Esophagus squamous epithelium (tissue), 5 donors: Measurements from ENCODE around the gene CPLANE2. TPM values are rescaled to one million over a fixed set of nuclear protein-coding genes. Genes with fewer than 3 reads are reported as not detected.
A peak's percentile ranks its signal among the peaks of the same experiment; 100 is the strongest.

Source experiments
- DNase-seq: peaks from one replicate; lab custom pipeline; 2025; lab: John Stamatoyannopoulos, UW
- H3K27ac ChIP-seq, 4 donors: fragments of 200-600 bp; sonication (generic); one replicate each; pipeline ENCODE4 v1.5.1; 2016 to 2019; ENCODE audit warnings: mild to moderate bottlenecking in 1 of 4
- H3K27me3 ChIP-seq, 4 donors: fragments of 200-600 bp; sonication (generic); 1 replicate in 3 of 4; 2 replicates in 1 of 4; pipeline versions ENCODE4 v1.5.1 to v1.6.0; 2017 to 2021; ENCODE audit warnings: antibody characterized with exemption in 1 of 4
- H3K36me3 ChIP-seq, 3 donors: fragments of 200-600 bp; sonication (generic); one replicate each; pipeline ENCODE4 v1.5.1; 2016 to 2019
- H3K4me1 ChIP-seq, 3 donors: fragments of 200-600 bp; sonication (generic); one replicate each; pipeline ENCODE4 v1.5.1; 2017 to 2019
- H3K4me3 ChIP-seq, 4 donors: fragments of 200-600 bp; sonication (generic); 1 replicate in 3 of 4; 2 replicates in 1 of 4; pipeline ENCODE4 v1.5.1; 2016 to 2019; ENCODE audit warnings: mild to moderate bottlenecking in 2 of 4, moderate library complexity in 1 of 4
- H3K9me3 ChIP-seq, 3 donors: fragments of 200-600 bp; sonication (generic); one replicate each; pipeline ENCODE4 v1.5.1; 2016 to 2019
- POLR2A ChIP-seq, 4 donors: fragments of 450-650 bp; IDR thresholded peaks; one replicate each; pipeline ENCODE4 v1.6.1; 2017; ENCODE audit warnings: antibody characterized with exemption in 4 of 4, mild to moderate bottlenecking in 4 of 4, moderate library complexity in 3 of 4
- WGBS, 2 donors: methylation state at CpG; one replicate each; pipeline ENCODE4 v1.1.5; 2018; 5-methylcytosine and 5-hydroxymethylcytosine counted together
- intact Hi-C: fragments of 100-400 bp; cut with DNase I; formaldehyde crosslinking; loops from one replicate; pipeline ENCODE4 v1.15.0; 2022
- total RNA-seq, 4 donors: library from RNA; depleted of rRNA; stranded (reverse); fragments of >200 nt; gene quantifications; one replicate each; pipeline ENCODE4 v1.1.0, GENCODE V29; 2016
- TF ChIP-seq, protein P1 (sequence below), 6 experiments: fragments of 450-650 bp in 4 of 6; fragments of 200-600 bp in 2 of 6; sonication (generic) in 2 of 6; IDR thresholded peaks; one replicate each; pipeline ENCODE4 v1.5.1; 2016 to 2019; ENCODE audit warnings: antibody characterized with exemption in 6 of 6, mild to moderate bottlenecking in 4 of 6, moderate library complexity in 4 of 6
- donor health status: DM: yes; HTN: yes; CAD: no.

The CPLANE2 gene, protein sequence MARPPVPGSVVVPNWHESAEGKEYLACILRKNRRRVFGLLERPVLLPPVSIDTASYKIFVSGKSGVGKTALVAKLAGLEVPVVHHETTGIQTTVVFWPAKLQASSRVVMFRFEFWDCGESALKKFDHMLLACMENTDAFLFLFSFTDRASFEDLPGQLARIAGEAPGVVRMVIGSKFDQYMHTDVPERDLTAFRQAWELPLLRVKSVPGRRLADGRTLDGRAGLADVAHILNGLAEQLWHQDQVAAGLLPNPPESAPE
- 1 to 10 TPM; 3.6 to 5.6 (median 3.9) TPM for total RNA-seq

DNA sequence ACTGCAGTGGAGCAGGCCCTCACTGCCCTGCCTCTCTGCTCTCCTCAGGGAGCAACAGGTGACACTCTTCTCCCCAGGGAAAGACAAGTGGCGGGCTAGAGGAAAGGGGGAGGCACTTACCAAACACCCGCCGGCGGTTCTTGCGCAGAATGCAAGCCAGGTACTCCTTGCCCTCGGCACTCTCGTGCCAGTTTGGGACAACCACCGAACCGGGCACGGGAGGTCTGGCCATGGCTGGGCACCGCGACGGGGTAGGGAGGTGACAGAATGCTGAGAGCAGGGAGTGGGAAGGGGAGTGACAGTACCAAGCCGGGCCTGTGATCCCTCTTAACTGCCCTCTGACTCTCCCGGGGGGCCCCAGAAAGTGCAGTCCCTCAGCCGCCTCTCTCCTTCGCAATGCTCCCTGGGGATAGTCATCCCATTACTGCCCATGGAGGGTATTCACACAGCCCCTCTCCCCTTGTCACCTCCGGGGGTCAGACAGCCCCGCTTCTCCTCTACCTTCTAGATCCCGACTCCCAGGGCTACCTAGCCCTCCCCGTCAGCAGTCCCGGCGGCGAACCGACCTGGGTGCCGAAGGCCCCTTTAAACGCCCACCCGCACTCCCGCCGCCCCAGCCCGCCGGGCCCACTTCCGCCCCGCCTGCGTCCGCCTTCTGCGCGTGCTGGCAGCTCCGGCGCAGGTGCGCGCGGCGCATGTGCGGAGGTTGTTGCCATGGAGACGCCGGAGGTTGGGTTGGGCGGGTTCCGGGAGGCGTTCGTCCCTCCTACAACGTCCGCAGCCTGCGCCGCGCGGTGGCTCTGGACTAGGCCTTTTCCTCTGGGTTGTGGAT is at the start of gene CPLANE2:
CPLANE2 (minus strand) TSS at position 673 of the 832 bp plus-strand sequence; CDS start at position 232, 441 bp downstream.
- intact Hi-C loops: no loop called here
- H3K9me3 ChIP-seq: no peaks in the 10 kb centered on the region
- DNase-seq: peak; percentile 73
- TF ChIP-seq POLR2A (IDR thresholded peaks at IDR 0.05): peak in 3 of 4 donors; percentile 65 to 81 (median 72)
- TF ChIP-seq, protein P1, sequence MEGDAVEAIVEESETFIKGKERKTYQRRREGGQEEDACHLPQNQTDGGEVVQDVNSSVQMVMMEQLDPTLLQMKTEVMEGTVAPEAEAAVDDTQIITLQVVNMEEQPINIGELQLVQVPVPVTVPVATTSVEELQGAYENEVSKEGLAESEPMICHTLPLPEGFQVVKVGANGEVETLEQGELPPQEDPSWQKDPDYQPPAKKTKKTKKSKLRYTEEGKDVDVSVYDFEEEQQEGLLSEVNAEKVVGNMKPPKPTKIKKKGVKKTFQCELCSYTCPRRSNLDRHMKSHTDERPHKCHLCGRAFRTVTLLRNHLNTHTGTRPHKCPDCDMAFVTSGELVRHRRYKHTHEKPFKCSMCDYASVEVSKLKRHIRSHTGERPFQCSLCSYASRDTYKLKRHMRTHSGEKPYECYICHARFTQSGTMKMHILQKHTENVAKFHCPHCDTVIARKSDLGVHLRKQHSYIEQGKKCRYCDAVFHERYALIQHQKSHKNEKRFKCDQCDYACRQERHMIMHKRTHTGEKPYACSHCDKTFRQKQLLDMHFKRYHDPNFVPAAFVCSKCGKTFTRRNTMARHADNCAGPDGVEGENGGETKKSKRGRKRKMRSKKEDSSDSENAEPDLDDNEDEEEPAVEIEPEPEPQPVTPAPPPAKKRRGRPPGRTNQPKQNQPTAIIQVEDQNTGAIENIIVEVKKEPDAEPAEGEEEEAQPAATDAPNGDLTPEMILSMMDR (IDR thresholded peaks at IDR 0.05): peak in 1 of 6 experiments; percentile 28
- peaks cover 0 to 20% (median 0%) of the 10 kb centered on the region in 3 donors for H3K36me3 ChIP-seq
- peak within 1 kb of the TSS; percentile 92 to 98 (median 96) for H3K27ac ChIP-seq
- peak within 1 kb of the TSS; percentile 52 to 78 (median 71) for H3K4me3 ChIP-seq
- H3K4me1 ChIP-seq: peaks cover 20 to 62% (median 23%) of the 10 kb centered on the region in 3 donors
- H3K27me3 ChIP-seq: no peaks in the 10 kb centered on the region
- WGBS, 2 donors: 1 to 6% methylated on average over 19 to 43 of the region's 57 CpGs

DNA sequence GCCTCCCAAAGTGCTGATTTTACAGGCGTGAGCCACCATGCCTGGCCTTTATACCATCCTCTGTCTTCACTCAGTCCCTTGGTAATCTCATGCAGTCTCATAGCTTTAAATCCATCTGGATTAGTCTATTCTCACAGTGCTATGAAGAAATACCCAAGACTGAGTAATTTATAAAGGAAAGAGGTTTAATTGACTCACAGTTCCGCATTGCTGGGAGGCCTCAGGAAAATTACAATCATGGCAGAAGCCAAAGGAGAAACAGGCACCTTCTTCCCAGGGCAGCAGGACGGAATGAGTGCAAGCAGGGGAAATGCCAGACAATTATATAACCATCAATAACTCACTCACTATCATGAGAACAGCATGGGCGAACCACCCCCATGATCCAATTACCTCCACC is 49.1 kb upstream of the CPLANE2 start:
- Histone ChIP-seq H3K4me1 (peaks cover 0 to 36% (median 0%) of the 10 kb centered on the region in 3 donors), H3K27me3 (no peaks in the 10 kb centered on the region), H3K4me3 (no peak overlapping the region), H3K9me3 (no peaks in the 10 kb centered on the region), H3K27ac (peak overlapping the region; percentile 25 to 73 (median 50)), H3K36me3 (peaks cover 0 to 80% (median 4%) of the 10 kb centered on the region in 3 donors)
- DNase-seq: no peak
- TF ChIP-seq, protein P1 (IDR thresholded peaks at IDR 0.05): no peak
- TF ChIP-seq POLR2A (IDR thresholded peaks at IDR 0.05): no peak
- intact Hi-C loops: no loop called here
- 69 to 72% methylated on average over 4 of the region's 4 CpGs for WGBS, 2 donors

DNA sequence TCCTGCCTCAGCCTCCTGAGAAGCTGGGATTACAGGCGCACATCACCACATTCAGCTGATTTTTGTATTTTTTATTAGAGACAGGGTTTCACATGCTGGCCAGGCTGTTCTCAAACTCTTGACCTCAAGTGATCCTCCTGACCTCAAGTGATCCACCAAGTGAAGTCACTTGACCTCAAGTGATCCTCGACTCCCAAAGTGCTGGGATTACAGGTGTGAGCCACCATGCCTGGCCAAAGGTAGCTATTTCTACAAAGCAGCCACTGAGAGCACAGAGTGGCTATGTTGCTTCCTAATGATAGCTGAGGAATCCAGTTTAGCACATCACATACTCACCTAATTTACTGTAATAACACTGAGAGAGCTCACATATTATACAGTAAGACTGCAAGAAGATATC is 44.8 kb upstream of the CPLANE2 start:
- intact Hi-C loops: no loop called here
- Histone ChIP-seq H3K9me3 (no peaks in the 10 kb centered on the region), H3K4me1 (peaks cover 0 to 36% (median 4%) of the 10 kb centered on the region in 3 donors), H3K27me3 (no peaks in the 10 kb centered on the region), H3K4me3 (no peak overlapping the region), H3K27ac (no peak overlapping the region), H3K36me3 (peaks cover 0 to 55% (median 0%) of the 10 kb centered on the region in 3 donors)
- WGBS, 2 donors: 92 to 100% methylated on average over 2 of the region's 2 CpGs
- no peak for TF ChIP-seq POLR2A (IDR thresholded peaks at IDR 0.05)
- TF ChIP-seq, protein P1 (IDR thresholded peaks at IDR 0.05): no peak
- DNase-seq: no peak

DNA sequence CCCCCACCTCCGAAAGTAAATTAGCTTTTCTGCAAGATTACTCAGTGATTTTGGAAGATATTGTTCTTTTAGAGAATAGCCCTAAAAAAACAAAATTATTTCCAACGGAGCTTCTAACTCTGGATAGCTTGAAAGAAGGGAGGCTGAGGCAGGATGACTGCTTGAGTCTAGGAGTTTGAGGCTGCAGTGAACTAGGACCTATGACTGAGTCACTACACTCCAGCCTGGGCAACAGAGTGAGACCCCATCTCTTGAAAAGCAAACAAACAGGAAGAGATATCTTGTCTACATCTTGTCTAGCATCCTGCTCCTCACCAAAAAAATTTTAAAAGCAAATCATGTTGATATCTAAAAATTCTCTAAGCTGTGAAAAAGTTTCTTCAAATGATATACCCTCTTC is 42.2 kb upstream of the CPLANE2 start:
- H3K27me3 ChIP-seq: no peaks in the 10 kb centered on the region
- intact Hi-C loops: no loop called here
- no peak for DNase-seq
- WGBS, 2 donors: 58 to 67% methylated on average over 2 of the region's 2 CpGs
- H3K36me3 ChIP-seq: peaks cover 0 to 45% (median 0%) of the 10 kb centered on the region in 3 donors
- H3K4me1 ChIP-seq: peaks cover 0 to 23% (median 4%) of the 10 kb centered on the region in 3 donors
- TF ChIP-seq, protein P1 (IDR thresholded peaks at IDR 0.05): no peak
- TF ChIP-seq POLR2A (IDR thresholded peaks at IDR 0.05): no peak
- H3K4me3 ChIP-seq: no peak overlapping the region
- no peak overlapping the region for H3K27ac ChIP-seq
- H3K9me3 ChIP-seq: no peaks in the 10 kb centered on the region
